Stimulated activated CD8-positive, alpha-beta memory T cell treated with anti-CD3 and anti-CD28 coated beads, Interleukin-15, amount 100 ng/mL, for 48 hours (primary cell): ENCODE results near the gene ADRA2C.

Experiments used
- DNase-seq, 2 donors: peaks; one replicate each; pipeline ENCODE4 v3.0.0-alpha.2; 2020; ENCODE audit warnings: low read depth in 2 of 2

Gene ADRA2C

GRCh38 chr4:3766036-3766784 lies at the start of gene ADRA2C:
Gene ADRA2C (plus strand): TSS chr4:3766385. CDS start chr4:3766607, 222 bp downstream.
- no peak for DNase-seq

DNA sequence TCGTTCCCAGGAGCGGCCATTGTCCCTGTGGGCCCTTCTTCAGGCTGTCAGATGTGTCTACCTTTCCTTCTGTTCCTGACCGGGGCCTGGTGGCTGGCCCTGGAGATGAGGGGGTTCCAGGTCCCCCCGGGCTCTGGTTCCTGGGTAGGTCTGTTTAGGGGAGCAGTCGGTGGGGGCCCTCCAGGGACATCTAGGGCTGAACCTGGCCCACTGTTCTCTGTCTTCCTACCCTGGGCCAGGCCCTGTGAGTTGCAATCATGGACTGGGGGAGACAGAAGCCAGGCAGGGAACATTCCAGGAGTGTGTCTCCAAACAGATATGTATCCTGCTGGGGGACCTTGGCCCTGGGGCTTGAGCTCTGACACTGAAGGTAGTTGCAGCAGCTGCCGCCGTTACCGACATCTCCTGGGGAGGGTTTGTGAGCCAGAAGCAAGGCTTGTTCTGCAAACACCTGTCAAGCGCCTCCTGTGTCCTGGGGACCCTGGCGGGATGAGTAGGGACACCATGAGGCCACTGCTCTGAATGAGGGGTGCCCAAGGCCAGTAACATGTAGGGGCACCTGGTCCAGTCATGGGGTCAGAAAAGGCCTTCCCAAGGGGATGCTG lies 49.5 kb upstream of the ADRA2C start:
- no peak for DNase-seq

DNA sequence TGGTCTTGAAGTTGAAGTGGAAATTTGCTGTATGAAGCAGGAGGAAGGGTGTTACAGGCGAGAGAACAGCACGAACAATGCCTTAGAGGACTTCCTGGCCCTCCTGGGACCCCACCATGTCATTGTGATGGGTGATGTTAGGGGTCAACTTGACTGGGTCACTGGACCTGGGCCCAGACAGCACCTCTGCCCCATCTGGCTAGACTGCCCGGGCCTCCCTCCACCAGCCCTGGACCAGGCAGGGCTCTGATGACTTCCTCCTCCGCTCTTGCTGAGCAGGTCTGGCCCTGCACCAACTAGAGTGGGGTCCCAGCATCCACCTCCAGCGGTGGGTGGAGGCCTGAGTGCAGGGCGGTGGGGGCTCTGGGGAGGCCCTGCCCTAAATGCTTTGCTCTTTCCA lies 48.9 kb upstream of the ADRA2C start:
- no peak for DNase-seq

GRCh38 chr4:3718462-3718861 lies 47.7 kb upstream of the ADRA2C start:
- no peak for DNase-seq

DNA sequence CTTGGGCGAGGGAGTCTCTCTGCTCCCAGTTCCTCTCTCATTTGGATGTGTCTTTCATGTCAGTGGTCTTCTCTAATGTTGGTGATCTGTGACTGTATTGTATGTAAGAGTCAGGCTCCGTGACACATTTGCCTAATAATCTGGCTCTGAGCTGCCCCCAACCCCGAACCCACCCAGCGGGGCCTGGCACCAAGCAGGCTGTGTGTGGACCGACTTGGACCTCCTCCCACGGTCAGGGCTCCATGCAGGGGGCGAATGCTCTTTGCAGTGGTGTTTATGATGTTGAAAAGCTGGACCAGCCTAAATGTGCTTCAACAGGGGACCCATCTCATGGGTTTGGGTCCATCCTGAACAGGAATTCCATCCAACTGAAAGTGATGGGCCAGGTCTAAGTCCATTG lies 47.0 kb upstream of the ADRA2C start:
- DNase-seq, result no peak

GRCh38 chr4:3719836-3720235 lies 46.3 kb upstream of the ADRA2C start:
- no peak for DNase-seq

GRCh38 chr4:3720466-3720865 lies 45.7 kb upstream of the ADRA2C start:
- DNase-seq, result no peak

- no peak for DNase-seq
Observed at GRCh38 chr4:3721186-3721585, 45.0 kb upstream of the ADRA2C start.

GRCh38 chr4:3721627-3722026 lies 44.6 kb upstream of the ADRA2C start:
- DNase-seq, result no peak

DNA sequence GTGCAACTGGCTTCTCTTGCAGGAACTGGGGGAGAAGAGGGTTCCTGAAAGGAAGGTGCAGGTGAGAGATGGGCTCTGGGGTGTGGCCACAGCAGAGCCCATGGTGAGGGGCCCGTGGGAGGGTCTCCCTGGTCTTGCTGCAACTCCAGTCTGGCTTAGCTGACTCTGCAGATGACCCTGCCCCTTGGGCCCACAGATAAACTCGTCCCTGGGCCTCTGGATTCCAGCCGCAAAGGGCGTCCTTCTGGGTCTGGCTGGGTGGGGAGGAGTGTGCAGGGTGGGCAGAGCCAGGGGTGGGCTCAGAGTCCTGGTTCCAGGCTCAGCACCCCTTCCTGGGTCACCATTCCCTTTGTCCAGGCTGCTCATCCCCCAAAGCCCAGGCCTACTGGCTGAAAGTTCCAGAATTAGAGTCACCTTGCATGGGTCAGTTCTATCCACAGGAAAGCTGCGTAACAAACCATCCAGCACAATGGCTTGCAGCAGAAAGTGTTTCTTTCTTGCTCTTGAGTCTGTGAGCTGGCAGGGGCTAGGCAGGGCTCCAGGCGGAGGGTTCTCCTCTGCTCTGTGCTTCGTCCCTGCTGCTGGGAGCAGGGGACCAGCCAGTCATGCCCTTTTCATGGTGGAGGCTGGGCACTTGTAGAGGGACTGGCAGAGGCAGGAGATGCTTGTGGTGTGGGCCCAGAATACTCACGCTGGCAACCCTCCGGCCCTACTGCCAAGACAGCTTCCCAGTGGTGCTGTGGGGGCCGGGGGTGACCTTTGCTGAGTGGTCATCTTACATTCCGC lies 43.5 kb upstream of the ADRA2C start:
- no peak for DNase-seq

- DNase-seq, result no peak
Observed at GRCh38 chr4:3723232-3723642, 42.9 kb upstream of the ADRA2C start.

DNA sequence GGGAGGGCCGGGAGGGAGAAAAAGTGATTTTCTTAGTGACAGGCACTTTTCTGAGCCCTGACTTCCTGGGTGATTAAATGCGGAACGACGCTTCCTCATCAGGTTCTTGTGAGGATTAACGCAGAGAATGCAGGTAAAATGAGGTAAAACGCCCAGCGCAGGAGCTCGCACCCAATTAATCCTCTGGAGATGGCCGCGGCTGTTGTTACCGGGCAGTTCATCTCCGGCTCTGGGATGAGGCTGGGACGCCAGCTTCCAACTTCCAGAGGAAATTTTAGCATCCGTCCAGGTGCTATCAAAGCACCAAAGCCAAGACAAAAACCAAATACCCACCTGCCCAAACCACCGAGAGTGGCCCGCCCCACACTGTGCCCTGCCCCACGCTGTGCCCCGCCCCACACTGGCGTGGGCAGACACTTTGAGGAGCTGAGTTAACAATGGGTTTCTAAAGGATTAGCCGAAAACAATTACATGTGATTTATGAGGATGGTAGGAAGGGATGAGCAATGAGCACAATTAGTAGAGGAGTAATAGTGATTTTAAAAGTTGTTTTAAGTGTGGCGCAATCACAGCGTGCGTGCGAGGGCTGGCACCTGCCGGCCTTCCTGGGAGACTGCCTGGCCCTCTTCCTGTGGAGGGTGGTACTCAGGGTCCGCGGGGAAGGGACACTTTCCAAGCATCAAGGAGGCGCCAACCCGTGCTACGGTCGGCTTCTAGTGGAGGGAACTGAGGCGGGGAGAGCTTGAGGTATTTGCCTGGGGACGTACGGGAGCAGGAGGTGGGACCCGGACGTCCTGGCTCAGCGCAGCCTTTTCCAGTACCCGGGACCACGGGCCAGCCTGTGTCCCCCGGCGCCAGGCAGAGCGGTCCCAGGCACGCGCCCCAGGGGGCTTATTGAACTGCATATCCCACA lies 41.6 kb upstream of the ADRA2C start:
- no peak for DNase-seq

DNA sequence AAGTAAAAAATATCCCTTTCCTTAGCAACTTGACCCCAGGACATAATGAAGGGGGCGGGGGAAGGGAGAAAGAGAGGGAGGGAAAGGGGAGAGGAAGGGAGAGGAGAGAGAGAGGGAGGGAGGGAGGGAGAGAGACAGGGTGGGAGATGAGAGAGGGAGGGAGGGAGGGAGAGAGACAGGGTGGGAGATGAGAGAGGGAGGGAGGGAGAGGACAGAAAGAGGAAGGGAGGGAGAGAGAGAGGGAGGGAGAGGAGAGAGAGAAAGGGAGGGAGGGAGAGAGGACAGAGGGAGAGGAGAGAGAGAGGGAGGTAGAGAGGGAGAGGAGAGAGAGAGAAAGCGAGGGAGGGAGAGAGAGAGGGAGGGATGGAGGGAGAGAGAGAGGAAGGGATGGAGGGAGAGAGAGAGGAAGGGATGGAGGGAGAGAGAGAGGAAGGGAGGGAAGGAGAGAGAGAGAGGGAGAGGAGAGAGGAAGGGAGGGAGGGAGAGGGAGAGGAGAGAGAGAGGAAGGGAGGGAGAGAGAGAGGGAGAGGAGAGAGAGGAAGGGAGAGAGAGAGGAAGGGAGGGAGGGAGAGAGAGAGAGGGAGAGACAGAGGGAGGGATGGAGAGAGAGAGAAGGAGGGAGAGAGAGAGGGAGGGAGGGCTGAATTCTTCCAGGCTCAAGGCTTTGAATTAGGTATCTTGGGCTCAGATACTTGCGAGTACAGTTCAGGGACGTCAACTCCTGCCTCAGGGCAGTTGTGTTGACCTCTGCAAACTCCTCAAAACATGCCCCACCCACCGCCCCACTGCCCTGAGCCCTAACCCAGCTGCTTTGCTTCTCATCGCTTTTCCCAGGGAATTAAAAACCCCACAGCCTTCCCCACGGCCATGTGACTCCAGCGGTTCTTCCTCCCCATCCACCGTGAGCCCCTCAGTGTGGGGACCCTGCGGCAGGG lies 40.0 kb upstream of the ADRA2C start:
- DNase-seq, result no peak

GRCh38 chr4:3727847-3728469 lies 38.2 kb upstream of the ADRA2C start:
- DNase-seq, result no peak

DNA sequence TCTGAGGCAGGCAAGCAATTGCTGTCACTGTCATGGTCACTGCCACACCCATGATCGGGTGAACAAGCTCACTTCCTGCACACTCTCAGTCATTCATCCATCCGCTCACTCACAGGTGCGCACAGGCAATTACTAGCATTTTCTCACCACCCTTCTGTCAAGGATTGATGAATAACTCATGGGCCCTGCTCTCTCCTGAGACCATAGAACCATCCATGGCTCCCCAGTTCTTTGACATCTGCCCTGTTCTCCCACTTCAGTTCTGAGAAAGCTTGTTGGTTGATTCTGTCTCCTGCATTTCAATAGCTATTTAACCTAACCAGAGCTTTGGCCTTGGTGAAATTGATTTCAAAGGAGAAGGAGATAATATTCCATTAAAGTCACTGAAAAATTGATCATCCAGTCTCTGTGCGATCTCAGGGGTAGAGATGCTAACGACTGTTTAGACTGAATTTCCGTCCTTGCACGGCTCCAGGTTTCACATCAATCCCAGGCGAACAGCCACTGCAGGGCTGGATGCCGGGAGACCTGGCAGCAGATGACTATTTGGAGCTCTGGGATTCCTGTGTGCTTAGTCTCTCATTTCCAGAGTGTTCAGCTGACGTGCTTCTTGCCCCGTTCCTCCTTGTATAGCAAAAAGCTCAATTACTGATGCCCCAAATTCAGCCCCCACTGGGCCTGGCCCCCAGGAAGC lies 36.9 kb upstream of the ADRA2C start:
- no peak for DNase-seq

GRCh38 chr4:3729882-3730226 lies 36.3 kb upstream of the ADRA2C start:
- no peak for DNase-seq

DNA sequence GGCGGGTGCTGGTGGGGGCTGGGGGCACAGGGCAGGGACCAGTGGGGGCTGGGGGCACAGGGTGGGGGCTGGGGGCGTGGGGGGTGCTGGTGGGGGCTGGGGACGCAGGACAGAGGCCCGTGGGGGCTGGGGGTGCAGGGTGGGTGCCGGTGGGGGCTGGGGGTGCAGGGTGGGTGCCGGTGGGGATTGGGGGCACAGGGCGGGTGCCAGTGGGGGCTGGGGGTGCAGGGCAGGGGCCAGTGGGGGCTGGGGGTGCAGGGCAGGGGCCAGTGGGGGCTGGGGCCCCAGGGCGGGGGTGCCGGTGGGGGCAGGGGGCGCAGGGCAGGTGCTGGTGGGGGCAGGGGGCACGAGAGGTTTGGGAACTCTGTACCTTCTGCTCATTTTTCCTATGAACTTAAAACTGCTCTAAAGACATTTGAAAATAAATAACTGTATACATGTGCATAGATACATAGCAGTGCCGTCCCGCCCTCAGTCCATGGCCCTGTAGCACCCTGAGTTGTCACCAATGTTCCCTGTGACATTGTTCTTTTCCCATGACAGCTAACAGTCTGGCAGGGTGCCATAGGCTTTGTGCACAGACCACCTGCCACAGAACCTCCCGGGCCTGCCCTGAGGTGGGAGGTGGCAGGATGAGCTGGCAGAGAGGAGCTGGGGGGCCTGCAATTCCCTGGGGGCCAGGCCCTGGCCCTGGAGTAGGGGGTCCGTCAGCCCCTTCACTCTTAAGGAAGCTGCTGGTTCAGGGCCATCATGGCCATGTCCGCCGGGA lies 35.6 kb upstream of the ADRA2C start:
- DNase-seq, result no peak

- DNase-seq, result no peak
Observed at GRCh38 chr4:3732076-3733028, 33.8 kb upstream of the ADRA2C start.
